Right ventricle myocardium inferior (tissue), 1 donor: Measurements from ENCODE around the gene PAX5. TPM values are rescaled to one million over a fixed set of nuclear protein-coding genes. Genes with fewer than 3 reads are reported as not detected.

Experiments
- ATAC-seq: fragments of 200-7000 bp; cut with Tn5 transposase; one replicate; pipeline ENCODE4 v1.9.1; 2020; ENCODE audit warnings: mild to moderate bottlenecking, moderate library complexity
- DNase-seq: peaks from one replicate; pipeline ENCODE4 v3.0.0; 2021; ENCODE audit errors: missing footprints
- intact Hi-C: fragments of 100-400 bp; cut with DNase I; formaldehyde crosslinking; loops from one replicate; pipeline ENCODE4 v1.11.0; 2022
- total RNA-seq: library from RNA; stranded (reverse); fragmentation: NEBNext Ultra II Directional; extraction: Animal tissue kit (Norgen Biotek cat#: 25700); gene quantifications from one replicate; pipeline ENCODE4 v1.2.1, GENCODE V29; 2021
- donor health status: DM: no; HTN: yes; CAD: no; lungs with severe emphysema.

The PAX5 gene
- total RNA-seq, 1 donor from 2014 or later = not detected

DNA sequence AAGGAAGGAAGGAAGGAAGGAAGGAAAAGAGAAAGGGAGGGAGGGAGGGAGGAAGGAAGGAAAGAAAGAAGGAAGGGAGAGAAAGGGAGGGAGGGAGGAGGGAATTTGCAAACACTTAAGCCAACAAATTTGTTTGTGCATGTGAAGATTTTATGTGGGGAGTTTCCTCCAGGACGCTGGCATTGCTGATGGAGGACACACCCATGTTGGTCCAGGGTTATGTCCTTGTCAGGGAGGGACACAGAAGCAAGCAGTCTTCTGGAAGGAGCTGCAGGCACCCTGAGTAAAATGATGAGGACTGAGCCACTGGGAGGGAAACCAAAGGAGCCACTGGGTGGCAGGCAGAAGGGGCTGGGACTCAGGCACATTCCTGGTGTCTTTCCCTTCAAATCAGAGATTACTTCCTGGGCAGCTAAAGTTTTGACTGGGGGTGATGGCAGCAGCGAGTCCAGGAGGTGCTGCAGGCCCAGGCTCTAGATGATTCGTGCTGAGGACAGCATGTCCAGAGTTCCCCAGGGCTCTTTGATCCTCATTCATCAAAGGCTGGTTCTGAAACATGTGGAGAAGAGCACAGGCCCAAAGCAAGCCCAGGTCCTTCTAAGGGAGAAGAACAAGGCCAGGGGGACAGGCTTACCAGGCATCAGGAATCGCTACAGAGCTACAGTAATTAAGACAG is 109.2 kb downstream of the PAX5 start:
- ATAC-seq (no peak), DNase-seq (no peak)
- intact Hi-C loops = no loop called here

DNA sequence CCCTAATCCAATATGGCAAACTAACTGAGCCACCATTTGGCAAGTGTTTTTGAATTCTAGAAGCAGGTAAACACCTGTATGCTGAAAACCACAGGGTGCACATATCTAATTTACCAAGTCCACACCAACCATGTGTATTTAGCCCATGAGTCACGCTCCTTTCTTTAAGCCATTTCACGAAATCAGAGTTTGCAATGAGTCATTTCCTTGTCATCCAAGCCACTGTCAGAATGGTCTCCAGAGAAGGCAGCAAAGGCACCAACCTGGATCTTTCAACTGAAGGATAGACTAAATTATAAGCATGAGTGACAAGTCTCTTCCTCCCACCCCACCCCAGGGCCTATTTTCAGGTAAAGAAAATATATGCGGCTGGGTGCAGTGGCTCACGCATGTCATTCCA is 110.0 kb downstream of the PAX5 start:
- DNase-seq (no peak), ATAC-seq (no peak)
- intact Hi-C loops = no loop called here

DNA sequence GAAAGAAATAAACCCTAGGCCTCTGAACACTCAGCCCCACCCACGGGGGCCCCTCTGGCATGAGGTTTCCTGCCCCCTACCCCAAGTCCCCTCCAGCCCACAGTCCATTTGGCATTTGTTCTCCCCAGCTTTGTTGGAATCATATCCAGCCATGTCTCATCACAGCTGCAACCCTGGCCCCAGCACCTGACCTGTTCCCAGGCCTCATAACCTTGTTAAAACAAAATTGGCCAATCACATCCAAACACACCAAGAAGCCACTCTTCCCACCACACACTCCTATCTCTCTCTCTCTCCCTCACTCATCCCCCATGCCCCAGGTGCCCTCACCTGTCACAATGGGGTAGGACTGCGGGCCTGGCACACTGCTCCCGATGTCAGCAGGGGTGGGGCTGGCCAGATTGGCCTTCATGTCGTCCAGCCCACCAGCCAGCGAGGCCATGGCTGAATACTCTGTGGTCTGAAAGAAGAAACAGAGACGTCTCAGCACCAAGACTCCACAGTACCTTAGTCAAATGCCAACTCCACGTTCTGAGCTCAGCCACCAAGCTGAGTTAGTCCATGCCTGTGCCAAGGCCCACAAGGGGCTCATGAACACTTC is 110.9 kb downstream of the PAX5 start:
- ATAC-seq (no peak), DNase-seq (no peak)
- intact Hi-C loops = no loop called here

DNA sequence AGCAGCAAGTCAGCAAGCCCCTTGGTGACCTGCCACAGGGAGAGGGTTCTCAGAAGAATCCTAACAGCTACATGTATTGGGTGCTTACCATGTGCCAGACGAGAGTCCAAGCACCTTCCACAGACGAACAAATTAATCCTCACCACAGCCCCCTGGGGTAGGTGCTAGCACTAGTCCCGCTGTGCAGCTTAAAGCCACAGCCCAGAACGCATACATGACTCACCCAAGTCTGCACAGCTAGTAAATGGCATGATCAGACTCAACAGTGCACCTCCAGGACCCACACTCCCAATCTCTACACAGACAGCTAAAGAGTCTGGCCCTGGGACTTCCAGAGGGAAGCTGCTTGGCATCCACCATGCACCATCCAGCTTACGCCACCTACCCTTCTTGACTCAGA is 111.5 kb downstream of the PAX5 start:
- DNase-seq (no peak), ATAC-seq (no peak)
- intact Hi-C loops = no loop called here

DNA sequence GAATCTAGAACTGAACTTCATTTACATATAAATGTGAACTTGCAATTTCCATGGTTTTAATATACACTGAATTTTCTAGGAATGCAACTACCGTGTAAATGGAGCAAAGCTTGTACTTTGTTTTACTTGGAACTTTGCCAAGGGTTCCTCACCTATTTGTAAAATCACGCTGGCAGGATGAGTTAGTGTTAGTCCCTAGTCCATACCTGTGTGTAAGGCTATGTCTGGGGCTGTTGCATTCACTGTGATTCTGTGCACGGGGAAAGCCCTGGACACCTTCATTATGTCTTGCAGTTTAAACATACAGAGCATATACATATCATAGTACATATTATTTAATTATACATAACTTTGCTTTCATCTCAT is 119.9 kb downstream of the PAX5 start:
- intact Hi-C loops = no loop called here
- ATAC-seq (no peak), DNase-seq (no peak)

DNA sequence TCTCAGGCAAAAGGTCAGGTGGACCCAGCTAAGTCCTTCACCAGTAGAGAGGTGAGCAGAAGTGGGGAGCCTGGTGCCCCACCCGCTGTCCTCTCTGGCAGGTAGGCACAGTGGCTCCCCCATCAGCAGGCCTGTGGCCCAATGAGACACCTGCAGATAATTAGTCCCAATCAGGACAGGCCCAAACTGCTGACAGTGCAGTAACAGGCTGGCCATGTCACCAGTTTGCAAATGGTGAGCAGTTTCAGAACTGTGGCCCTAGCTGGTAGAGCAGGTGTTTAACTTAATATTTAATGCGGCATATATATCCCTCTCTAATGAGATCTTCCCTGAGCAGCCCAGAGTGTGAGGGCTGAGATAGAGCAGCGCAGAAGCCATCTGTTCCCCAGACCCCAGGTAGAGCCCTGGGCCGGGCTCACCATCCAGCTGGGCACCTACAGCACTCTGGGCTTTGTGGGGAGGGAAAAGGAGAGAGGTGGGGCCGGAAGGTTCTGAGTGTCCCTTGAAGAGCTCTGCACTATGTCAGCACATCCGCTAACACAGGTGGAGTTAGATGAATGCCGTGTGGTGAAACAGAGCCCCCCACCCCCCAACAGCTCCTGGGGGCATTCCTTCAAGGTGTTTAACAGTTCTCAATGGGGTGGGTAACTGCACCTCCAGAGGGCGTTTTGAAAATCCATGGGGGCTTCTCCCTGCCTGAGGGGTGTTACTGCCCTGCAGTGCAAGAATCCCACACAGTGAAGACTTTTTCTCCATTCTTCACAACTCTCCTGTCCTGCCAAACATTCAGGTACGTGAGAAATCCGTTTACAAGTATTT is 120.5 kb downstream of the PAX5 start:
- intact Hi-C loops = no loop called here
- DNase-seq (no peak), ATAC-seq (no peak)

DNA sequence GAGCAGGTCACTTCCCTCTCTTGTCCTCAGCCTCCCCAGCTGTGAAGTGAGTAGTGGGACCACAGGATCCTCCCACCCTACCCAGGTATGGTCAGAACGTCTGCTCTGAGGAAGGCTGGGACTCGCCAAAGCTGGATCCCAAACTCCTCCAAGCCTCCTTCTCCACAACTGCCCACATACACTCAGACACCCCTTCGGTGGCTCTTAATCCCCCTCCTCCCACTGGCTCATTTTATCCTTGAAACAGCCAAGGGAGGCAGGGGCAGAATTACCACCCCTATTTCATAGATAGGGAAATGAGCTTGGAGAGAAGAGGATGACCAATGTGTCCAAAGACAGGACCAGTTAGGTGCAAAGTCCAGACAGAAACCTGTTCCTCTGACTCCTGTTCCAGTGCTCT is 121.4 kb downstream of the PAX5 start:
- intact Hi-C loops = no loop called here
- ATAC-seq (no peak), DNase-seq (no peak)

DNA sequence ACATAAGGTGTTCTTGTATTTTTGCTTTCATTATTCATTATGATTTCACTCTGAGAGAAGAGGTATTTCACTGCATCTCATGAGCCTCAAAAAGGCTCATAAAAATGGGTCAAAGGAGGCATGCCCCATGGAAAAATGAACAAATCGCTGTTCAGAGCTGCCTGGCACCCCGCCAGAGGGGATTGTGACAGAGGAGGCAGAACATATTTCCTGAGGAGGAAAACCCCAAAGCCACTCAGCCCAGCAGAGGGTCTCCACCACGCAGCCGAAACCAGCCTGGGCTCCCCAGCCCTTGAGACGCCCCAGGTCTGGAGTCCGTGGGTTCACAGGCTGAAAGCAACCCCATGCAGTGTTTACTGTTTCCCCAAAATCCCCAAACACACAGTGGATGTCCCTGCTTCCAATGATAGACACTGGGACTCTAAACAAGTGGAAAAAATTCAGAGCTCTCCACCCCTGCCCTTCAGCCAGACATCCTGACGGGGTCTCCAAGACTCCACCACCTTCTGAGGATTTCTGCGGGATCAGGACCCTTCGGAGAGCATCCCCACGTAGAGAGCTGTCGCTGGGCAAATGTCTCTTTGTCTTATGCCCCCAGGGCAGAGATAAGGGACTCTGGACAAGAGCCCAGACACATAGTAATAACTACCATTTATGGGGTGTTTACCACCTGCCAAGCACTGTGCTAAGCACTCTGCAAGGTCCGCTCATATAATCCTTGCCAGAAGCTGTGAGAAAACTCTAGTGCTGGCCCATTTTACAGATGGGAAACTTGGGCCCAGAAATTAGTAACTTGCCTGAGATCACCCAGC is 122.3 kb downstream of the PAX5 start:
- DNase-seq = no peak
- ATAC-seq = no peak
- intact Hi-C loops = no loop called here

DNA sequence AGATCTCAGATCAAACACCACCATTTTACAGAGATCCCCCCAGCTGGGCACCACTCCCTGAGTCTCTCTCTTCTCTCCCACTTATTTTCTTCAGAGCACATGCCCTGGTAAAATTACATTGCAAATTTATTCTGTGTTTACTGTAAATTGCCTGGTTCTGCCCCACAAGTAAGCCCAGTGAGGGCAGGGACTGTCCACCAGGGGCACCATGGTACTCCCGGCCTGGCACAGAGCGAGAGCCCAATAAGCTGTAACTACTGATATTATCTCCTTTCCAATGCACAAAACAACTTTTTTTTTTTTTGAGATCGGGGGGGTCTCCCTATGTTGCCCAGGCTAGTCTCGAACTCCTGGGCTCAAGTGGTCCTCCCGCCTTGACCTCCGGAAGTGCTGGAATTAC is 123.0 kb downstream of the PAX5 start:
- ATAC-seq (no peak), DNase-seq (no peak)
- intact Hi-C loops = no loop called here

DNA sequence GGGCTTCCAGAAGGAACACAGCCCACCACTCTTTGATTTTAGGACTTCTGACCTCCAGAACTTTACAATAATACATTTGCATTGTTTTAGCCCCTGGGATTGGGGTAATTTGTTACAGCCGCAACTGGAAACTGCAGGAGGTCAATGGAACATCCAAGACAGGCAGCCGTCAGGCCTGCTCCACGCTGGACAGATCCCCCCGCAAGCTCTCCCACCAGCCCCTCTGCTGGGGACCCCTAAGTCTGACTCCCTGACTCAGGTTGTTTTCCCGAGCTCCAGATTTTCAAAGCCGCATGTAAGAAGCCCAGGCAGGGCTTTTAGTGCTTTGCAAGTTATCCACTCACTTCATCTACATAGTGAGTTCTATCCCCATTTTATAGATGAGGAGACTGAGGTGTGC is 127.6 kb downstream of the PAX5 start:
- DNase-seq = no peak
- ATAC-seq = no peak
- intact Hi-C loops = no loop called here

DNA sequence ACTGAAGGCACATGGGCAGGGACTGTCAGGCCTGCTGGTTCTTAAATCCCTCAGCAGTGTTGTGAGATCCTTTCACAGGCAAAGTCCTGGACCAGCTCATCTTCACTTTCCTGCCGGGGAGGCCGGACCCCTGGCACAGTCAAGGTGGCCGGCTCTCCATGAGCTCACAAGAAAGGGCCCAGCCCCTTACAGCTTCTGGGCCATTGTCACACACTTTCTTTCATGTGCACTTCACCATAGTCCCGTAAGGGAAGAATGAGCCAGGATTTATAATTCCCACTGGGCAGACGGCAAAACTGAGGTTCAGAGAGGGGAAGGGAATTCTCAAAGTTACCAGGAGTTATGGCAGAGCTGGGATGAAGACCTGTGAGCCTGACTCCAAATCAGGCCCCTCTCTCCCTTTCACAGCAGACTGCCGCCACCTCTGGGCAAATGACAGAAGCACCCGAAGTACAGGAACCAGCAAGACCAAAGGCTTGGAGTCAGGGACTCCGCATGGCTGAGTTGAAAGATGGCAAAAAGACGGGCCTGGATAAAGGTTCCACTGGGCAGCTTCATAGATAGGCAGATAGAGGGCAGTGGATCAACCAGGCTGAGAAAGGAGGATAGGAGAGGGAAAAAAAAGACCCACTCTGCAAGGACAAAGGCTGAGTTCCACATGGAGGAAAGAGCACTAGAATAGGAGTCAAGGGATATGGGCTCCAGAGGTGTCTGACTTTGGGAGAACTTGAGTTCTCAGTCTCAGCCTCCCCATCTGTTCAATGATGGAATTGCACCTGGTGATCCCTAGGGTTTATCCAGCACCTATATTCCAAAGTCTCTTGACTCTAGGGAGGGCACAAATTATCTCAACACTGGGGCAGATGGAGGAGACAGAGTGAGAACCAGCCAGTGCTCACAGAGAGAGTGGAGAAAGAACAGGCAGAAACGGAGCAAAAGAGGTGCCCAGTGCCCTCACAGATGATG is 128.7 kb downstream of the PAX5 start:
- ATAC-seq (no peak), DNase-seq (no peak)
- intact Hi-C loops = no loop called here

DNA sequence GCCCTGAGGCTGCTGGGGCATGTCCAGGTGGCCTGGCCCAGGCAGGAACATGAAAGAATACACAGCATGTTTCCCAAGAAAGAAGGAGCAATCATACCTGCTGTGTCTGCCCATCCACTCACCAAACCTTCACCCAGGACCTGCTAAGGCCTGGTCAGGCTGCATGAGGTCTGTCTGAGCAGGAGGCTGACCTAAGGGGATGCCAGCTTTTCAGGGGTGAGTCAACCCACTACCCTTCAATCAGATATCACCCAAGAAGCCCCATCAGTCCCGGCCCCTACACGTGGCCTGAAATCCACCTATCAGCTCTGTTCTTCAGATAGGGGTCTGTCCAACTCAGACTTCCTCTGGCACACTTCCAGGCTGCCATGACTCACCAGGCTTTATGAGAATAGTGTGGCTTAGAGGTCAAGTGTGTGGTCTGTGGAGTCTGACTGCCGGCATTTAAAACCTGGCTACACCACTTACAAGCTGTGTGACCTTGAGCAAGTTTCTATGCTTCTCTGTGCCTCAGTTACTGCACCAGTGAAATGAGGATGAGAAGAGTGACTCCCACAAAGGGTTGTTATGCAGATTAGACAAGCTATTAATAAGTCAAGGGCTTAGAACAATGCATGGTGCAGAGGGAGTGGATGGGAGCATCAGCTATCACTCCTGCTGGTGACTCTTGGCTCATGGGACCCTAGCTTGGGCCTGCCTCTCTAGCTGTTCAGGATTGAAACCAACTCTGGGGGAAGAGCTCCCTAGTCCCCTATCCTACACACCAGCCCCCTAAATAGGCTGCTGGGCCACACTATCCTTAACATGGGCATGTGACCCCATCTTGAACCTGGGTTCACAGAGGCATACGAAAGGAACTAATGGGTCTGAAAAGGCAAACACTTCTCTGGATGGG is 130.3 kb downstream of the PAX5 start:
- intact Hi-C loops = no loop called here
- no peak for DNase-seq
- ATAC-seq = no peak

DNA sequence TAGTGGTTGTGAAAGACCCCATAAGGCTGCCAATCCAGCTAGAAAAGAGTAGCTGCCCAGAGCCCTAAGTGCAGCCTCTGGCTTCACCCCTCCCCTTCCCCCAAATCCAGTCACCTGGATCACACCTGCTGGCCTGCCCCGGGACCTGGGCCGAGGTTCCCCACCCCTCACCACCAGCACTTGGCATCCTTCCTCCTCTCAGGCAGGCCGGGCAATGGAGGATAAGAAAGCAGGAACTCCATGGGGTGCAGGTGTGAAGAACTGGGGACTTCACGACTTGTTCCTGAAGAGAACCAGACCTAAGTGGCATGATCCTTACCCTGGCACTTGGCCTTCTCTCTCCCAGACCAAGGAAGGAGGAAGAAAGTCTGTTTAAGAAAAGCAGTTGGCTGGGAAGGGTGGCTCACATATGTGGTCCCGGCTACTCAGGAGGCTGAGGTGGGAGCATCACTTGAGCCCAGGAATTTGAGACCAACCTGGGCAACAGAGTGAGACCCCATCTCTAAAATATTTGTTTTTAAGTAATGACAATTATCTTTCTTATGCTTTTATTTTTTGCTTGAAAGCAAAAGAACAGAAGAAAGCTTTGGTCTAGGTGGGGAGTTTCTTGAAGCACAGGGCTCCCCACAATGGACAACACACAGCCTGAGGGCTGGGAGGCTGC is 131.1 kb downstream of the PAX5 start:
- intact Hi-C loops = no loop called here

DNA sequence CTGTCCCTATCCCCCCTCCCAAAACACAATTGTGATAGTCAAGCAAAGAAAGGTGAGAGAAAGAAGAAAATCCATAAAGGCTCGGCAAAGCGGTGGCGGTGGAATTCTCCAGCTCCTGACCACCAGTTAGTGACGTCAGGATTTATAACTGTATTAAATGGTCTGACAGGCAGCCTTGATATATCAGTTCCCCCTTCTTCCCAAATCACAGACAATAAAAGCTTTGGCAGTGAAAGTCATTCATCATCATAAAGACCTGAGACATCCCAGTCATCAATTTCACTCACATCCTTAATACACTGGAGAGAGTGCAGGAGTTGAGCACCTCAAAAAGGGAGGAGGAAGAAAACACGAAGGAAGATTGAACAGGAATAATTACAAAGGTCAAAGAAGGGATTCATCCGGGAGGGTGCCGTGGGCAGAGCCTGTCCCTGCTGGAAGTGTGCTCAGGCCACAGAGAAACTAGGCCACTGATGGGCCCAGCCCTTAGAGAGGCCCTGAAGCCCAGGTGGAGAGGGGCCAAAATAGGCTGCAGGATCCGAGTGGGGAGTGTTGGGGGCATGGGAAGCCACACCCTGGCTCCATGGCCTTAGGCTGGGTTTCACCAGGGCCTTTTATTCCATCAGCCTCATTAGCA is 131.9 kb downstream of the PAX5 start:
- intact Hi-C loops = no loop called here
- DNase-seq (no peak), ATAC-seq (no peak)

More for the DNA sequence above, 131.1 kb downstream of the PAX5 start:
- no peak for ATAC-seq
- DNase-seq = no peak

DNA sequence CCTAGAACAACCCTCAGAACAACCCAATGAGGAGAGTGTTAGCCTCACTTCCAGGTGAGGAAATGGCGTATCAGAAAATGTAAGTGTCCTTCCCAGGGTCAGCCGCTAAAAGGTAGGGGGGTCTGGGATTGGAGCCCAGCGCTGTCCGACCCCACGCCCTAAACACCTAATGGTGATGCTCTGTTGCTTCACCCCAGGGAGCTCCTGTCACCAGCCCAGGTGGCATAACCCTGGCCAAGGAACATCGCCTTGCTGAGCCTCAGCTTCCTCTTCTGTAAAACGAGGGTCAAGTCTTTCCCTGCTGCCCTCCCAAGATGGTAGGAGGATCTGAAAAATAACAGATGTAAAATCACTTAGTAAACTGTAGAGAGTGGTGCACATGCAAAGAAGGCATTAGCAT is 132.5 kb downstream of the PAX5 start:
- DNase-seq (no peak), ATAC-seq (no peak)
- intact Hi-C loops = no loop called here

DNA sequence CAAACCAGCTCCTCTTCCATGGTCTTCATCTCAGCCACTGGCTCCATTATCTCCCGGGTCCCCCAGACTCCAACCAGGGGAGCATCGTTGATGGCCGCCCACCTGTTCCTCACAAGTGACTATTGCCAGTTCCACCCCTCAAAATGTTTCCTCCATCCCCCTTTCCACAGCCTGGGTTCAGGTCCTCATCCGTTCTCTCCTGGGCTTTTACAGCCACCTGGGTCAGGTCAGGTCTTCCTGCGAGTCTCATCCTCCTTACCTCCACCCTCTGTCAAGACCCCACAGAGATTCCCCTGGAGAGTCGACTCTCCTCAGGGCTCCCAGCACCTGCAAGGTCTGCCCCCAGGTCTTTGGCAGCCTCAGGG is 133.2 kb downstream of the PAX5 start:
- DNase-seq (no peak), ATAC-seq (no peak)
- intact Hi-C loops = no loop called here
